Inflammatory macrophage treated with lipopolysaccharide for 4 hours (primary cell): ENCODE data around the gene CORO2B.

Experiments
- DNase-seq: peaks from one replicate; pipeline ENCODE4 v3.0.0-alpha.2; 2020

Gene CORO2B

DNA sequence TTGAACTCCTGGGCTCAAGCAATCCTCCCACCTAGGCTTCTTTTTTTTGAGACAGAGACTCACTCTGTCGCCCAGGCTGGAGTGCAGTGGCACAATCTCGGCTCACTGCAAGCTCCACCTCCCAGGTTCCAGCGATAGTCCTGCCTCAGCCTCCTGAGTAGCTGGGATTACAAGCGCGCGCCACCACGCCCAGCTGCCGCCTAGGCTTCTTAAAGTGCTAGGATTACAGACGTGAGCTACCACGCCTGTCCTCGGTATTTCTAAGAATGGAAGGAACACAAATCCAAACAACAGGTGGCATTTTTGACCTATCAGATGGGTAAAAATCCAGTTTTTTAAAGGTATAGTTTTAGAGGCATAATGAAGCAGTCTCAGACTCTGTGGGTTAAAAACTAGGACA is 128.1 kb downstream of the CORO2B start:
- DNase-seq: no peak

DNA sequence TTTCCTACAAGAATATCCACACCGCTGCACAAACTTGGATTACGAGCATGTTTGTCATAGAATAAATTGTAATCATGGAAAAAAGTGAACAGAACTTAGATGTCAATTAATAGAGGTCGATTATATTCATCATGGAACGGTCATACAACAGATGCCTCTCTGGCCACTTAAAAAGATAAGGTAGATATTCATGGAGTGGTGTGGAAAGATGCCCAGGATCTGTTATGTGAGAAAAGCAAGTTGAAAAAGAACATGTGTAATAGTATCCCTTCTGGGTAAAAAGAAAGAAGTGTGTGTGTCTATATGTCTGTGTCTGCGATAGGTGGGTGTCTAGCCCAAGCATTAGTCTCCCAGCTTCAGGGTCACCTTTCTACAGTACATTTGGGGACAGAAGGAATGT is 128.6 kb downstream of the CORO2B start:
- no peak for DNase-seq

DNA sequence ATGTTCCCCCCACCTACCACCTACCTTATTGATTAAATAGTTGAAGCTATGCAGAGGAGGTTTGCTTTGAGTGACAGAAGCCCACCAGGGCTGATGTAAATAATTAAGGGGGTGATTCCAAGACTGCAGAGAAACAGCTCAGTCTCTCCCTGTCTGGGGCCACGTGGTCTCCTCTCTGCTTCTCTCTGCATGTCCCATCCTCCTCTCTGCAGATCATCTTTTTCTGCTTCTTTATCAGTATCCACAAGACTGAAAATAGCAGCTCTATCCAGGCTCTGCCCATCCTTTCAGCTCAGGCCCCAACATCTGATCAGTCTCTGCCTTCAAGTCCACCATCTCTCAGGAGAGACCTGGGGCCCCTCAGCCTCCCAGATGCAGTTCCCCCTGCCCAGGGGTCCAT is 131.1 kb downstream of the CORO2B start:
- DNase-seq: no peak

DNA sequence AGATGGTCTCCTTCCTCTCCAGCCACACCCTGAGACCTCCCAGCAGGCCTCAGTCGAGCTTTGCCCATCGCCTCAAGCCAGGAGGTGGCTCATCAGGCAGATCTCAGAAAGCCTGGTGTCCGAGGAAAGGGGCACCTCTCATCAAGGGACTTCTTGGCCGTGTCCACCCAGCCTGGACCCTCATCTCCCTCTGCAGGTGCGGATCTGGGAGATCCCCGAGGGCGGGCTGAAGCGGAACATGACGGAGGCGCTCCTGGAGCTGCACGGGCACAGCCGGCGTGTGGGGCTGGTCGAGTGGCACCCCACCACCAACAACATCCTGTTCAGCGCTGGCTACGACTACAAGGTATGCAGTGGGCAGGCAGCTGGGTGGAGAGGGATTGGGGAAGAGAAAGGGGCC is 131.7 kb downstream of the CORO2B start:
- DNase-seq: no peak

DNA sequence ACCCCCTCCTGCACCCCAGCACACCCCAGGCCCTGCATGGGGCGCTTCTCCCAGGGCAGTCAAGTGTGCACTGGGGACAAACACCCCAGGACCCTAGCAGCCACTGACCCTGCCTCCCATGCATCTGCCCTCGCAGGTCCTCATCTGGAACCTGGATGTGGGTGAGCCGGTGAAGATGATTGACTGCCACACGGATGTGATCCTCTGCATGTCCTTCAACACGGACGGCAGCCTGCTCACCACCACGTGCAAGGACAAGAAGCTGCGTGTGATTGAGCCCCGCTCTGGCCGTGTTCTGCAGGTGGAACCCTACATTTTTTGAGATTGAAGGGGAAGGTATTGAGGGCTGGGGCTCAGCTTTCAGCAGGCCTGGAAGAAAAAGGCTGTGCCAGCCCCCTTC is 132.6 kb downstream of the CORO2B start:
- no peak for DNase-seq

DNA sequence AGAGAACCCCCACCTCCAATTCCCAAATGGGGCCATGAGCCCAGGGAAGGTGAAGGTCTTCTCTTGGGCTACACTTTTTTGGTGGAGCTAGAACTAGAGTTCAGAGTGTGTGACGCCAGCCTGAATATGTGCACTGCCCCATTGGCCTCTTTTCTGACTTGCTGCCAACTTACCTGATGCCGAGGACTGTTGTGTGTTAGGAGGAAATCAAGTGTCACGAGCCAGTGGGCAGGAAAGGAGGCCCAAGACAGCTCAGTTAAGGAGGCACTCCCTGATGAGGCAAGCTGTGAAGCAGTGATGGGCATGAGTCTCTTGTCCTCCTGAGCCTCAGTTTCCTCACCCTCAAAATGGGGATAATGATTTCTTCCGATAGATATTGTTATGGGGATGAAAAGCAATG is 134.1 kb downstream of the CORO2B start:
- no peak for DNase-seq

DNA sequence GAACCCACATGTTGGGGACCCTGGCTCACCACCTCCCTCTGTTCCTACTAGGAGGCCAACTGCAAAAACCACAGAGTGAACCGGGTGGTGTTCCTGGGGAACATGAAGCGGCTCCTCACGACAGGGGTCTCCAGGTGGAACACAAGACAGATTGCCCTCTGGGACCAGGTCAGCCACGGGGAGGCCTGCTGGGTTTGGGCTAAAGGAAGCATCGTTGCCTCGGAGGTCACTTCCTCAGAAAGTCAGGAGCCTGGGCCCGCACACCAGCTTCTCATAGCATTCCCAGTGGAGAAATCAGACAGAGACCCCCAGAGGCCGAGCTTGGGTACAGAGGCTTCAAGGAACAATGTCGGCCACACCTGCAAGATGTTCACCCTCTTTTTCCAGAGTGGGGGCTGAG is 135.1 kb downstream of the CORO2B start:
- DNase-seq: no peak

DNA sequence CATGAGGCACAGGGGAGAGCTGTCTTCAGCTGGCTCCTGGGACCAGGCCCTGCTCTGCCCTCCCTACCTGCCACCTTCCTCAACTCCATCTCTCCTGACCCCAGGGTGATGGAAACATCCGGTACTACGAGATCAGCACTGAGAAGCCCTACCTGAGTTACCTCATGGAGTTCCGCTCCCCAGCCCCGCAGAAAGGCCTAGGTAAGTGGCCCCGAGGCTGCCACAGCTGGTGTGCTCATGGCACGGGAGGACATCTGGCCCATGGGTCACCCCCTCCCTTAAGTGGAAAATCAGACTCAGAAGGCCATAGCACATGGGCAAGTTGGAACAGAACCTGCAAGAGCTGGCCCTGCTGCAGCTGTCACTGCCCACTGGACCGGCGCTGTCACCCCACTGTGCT is 136.3 kb downstream of the CORO2B start:
- no peak for DNase-seq

DNA sequence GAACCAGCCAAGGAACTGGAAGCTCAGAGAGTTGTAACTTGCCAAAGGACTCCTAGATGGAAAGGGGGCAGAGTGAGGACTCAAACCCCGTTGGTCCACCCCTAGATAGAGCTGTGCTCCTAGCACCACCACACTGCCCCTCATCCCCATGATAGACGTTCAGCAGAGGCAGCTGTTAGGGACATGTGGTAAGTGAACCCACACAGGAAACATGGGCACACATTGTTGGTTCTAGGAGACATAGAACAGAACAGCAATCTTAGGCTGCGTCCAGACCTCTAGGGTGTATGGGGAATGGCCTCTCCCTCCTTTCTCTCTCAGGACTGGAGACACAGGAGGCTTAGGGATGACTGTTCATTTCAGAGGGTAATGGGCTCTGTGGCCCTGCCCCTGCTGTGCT is 139.2 kb downstream of the CORO2B start:
- DNase-seq: no peak

DNA sequence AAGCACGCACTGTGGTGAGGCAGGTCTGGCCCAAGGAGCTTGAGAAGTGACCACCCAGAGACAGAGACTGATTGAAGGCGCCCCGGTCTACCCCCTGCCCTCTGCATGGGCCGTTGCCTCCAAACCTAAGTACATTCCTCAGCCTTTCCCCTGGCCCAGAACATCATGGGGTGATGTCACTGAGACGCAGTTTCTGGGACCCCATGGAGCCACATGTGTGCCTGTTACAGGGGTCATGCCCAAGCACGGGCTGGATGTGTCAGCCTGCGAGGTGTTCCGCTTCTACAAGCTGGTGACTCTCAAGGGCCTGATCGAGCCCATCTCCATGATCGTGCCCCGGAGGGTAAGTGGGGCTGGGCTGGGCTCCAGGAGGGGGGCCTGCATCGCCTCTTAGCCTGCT is 139.7 kb downstream of the CORO2B start:
- no peak for DNase-seq

DNA sequence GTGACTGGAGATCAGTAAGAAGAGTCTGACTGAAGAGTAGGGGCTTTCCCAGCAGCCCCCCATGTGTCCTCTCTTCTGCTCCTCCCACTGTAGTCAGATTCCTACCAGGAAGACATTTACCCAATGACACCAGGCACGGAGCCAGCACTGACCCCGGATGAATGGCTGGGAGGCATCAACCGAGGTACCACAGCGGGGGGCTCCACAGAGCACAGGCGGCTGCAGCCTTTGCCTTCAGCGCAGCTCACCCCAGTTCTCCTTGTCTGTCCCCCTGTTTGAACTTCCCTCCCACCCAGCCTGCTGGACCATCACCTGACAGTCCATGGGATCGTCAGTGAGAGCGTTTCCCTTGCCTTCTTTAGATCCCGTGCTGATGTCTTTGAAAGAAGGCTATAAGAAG is 140.3 kb downstream of the CORO2B start:
- DNase-seq: no peak

DNA sequence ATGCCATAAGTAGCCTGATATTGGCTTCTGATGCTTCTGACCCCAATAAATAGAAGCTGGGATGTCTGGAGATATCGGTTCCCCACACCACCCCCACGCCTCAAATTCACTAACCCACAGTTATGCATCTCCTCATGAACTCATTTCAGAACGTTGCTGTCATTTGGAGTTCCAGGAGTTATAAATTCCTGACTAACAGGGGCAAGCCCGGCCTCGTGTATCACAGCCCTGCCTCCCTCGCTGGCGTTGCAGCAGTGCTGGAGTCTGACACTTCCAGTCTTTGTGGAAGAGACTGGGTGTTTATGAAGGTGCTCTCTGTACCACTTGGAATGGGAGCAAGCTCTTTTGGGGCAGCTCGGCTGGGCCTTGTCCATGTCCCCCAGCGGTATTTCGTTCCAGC is 140.9 kb downstream of the CORO2B start:
- no peak for DNase-seq

DNA sequence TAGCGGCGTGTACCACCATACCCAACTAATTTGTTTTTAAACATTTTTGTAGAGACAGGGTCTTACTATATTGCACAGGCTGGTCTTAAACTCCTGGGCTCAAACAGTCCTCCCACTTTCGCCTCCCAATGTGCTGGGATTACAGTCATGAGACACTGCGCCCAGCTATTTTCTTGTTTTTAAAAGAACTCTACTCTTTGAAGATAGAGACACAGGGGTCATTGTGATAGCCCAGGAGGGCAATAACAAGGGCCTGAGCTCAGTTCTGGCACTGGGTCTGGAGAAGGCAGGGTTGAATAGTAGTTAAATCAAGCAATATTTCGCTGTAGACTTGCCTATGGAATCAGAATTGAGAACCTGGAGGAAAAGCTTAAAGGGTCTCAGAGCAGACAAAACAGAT is 143.1 kb downstream of the CORO2B start:
- DNase-seq: no peak

DNA sequence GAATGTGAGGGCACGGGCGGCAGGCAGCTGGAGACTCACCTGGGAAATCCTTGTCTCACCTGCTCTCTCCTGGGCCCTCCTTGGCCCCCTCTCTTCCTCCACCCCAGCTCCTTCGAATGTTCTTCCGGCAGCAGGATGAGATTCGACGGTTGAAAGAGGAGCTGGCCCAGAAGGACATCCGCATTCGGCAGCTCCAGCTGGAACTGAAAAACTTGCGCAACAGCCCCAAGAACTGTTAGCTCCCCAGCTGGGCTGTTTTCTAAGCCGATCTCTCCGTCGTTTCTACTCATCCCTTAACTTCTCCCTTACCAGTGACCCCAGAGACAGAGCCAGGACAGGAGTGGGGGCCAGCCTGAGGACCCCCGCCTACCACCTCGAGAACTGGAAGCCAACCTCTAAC is 146.9 kb downstream of the CORO2B start:
- peak; percentile 72 for DNase-seq

DNA sequence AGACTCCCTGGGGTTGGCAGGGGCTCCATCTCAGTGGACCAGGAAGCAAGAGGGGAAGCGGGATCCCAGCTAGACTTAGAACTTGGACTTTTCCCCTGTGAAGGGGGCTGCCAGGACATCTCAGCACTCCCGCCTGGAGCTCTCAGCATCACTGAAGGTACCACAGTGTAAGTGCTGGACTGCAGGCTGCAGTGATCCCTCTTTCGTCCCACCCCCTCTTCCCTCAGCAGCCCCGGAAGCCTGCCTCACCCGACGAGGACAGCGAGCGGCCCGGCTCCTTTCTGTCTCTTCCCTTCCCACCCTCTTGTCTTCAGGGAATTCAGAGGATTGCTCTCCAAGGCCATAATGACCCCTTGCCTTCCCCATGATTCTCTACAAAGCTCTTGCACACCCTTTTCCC is 147.5 kb downstream of the CORO2B start:
- DNase-seq: no peak

DNA sequence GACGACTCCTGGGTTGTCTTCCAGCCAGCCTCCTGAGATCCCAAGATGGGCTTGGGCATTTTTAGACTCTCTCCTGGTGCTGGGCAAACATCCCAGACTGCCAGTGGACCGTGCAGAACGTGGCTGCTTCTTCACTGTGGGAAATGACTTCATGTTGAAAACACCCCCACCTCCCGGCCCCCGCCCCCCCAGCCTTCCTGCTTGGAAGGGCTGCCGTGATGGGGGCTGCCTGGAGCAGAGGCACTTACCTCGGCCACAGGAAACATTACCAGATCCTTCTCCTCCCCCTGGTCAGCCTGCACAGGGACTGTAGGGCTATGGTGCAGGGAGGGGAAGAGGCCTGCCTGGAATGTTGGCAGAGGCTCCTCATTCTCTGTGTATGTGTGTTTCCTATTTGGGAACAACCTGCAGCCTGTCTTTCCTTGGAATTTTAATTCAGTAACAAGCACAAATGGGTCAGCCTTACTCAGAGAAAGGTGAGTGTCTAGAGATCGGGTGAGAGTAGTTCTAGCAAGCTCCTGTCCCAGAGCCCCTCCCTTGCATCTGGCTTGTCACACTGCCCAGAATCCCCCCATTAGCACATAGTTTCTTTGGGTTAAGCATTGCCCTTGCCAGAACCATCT is 151.1 kb downstream of the CORO2B start:
- DNase-seq: no peak

DNA sequence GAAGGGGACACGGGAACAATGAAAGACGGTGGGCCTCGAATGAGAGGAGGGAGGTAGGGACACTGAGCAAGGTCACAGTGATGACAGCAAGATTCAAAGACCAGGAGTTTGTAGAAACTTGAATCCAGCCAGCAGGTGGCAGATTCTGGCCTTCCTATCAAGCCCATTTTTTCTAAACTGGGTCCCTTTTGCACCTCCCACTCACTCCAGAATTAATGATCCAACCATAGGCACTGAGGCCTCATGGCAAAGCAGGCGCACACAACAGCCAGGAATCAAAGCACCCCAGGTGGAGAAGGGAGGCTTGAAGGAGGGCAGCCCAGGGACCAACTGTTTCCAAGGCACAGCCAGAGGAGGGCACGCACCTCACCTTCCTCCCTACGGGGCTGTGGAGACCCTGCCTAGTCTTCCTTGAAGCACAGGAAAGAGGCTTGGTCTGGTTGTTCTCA is 151.7 kb downstream of the CORO2B start:
- peak; percentile 46 for DNase-seq

DNA sequence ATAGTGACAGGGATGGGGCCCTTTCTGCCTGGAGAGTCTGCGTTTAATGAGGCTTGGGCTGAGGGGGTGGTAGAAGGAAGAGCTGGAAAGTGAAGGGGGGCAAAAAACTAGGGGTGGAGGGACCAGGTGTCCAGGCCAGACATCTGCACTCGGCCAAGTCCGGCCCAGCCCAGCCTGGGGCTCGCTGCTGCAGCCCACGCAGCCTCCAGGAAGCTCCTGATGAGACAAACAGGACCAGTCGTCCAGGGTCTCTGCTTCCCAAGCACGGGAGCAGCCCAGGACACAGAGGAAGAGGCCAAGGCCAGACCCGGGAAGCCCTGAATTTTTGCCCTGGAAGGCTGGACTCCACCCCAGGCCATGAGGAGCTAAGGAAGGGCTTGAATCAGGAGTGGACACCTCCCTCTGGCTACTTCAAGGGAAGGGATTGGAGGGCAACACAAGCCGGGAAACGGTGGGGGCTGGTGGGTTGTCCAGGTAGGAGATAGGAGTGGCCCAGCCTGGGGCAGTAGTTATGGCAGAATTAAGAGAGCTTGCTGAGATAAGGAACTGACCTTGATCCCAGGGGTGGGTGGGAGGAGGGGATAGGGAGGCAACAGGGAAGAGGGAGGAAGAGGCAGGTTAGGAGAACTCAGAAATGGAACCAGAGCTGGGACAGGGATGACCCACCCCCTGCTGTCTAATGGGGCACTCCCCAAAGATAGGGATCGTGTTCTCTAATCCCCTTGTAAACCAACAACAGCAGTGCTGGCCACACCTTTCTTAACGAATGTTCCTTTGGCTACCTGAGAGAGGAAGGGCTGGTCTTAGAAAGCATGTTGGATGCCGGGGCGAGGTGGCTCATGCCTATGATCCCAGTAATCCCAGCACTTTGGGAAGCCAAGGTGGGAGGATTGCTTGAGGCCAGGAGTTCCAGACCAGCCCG is 152.4 kb downstream of the CORO2B start:
- no peak for DNase-seq

DNA sequence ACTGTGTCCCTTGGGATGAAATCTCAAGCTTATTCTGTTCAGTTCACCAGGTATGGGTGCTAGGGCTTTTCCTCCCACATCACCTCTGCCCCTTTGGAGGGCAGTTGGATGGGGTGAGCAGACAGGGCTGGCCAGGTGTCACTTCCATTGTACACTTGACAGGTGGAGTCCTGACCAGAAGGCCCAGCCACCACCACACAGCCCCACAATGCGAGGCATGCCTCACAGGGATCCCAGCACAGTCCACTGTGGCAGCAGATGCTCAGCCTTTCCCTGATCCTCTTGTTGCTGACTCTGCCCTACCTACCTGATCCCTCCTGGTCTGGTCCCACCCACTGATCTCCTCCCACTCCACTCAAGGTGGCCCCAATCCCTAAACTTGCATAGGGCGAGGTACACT is 153.7 kb downstream of the CORO2B start:
- DNase-seq: no peak

DNA sequence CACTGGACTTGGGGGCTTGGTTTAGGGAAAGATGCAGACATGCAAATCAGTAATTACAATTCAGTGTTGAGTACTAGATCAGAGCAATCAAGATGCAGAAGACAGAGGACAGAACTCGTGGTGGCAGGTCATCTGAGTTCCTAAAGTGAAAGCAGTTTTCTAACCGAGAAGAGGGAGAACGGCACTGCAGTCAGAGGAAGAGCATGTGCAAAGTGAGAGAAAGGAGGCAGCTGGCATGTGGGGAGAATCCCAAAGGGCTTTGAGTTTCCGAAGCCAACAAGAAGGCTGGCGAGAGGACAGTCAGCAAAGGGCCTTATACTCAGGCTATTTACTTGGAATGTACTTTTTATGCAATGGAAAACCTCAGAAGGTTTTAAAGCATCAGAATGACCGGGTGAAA is 154.9 kb downstream of the CORO2B start:
- DNase-seq: peak; percentile 73

DNA sequence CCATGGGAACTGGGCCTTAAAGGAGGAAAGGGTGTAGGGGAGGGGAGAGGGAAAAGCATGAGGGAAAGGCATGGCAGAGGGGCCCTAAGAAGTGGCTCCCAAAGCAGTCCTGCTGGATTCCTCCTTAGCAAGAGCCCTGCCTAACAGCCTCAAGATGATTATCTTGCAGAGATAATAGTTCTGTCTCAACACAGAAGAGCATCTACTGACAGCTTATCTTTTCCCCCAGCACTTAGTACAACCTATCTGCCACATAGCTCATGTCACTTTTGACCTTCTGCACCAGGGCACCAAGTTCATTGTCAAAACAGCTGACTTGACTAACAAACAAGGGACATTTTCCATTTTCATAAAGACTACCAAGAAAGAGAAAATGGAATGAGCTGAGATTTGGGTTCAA is 155.6 kb downstream of the CORO2B start:
- no peak for DNase-seq

DNA sequence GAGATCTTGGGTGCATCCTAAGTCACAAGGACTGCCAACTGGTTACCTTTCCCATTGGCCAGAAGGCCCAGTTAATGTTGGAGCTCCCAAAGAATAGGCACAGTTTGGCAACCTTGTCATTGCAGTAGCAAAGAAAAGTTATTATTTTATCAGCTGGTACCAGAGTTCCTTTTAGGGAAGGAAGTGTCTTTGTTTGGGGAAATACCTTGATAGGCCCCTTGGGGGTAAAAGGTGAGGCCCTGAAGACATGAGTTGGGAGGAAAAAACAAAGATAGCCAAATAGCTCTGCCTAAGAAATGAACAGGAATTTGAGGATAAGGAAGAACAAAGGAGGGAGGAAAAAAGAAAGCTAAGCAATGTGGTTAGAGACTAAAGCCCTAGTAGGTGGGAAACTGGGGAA is 156.1 kb downstream of the CORO2B start:
- DNase-seq: no peak

DNA sequence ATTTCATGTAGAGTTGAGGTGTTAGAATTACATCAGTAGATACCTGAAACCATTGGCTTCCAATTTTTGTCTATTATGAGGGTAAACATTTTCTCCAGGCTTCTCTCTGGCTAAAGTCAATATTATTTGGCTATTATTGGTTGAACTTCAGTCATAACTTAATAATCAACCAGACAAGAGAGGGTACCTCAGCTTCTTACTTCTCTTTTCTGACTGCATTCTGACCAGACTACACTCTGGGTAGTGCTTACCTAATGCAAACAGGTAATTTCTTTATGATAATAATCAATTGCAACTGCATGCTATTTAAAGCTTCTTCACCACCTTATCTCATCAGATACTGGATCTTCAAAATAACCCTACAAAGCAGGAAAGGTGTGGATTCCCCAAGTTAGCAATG is 156.8 kb downstream of the CORO2B start:
- DNase-seq: no peak

DNA sequence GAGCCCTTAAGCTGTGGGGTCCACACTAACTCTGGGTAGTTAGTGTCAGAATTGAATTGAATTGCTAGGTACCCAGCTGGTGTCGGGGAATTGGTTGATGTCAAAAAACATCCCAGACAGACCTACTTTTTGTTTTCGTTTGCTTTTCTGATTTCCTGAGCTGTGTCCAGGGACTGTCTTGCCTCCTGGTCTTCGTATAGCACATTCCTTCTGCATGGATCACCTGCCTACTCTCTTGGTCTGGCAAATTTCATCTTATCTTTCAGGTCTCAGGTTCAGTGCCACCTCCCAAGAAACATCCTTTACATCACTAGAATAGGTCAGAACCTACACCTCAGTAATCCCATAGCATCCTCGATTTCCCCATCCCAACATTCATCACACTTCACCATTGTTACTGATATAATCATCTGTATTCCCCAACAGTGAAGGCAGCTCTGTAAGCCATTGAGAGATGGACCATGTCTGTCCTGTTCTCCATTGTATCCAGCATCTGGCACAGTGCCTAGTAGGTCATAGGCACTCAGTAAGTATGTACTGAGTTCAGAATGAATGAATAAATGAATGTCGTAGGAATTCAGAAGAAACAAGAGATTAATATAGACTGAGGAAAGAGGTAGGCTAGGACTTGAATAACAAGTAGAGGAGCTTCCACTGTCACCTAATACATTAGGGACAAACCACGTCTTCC is 160.7 kb downstream of the CORO2B start:
- no peak for DNase-seq
